ENCODE results near the gene FOXP1.

GRCh38 chr3:71406972-71407810 lies 176.3 kb downstream of the FOXP1 start:
- TF ChIP-seq CTCF (IDR thresholded peaks at IDR 0.05) (no peak), POLR2AphosphoS5 (IDR thresholded peaks at IDR 0.05) (no peak), POLR2A (IDR thresholded peaks at IDR 0.05) (no peak)

Data from breast epithelium (tissue), 3 donors.